ENCODE data around the gene KRT34.

The KRT34 gene

DNA sequence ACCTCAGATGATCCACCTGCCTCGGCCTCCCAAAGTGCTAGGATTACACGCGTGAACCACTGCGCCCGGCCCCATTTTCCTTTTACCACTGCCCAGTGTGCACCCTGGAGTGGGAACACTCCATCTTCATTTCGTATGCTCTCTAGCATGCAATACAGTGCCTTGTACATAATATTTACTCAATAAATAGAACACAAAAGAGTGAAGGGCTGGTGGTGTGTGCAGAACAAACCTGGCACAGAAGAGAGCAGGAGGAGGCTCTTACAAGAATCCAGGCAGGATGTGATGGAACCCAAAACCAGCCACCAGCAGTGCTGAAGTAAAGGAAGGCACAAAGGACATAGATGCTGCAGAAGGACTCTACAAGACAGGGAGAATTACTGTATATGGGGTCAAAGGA lies 35.0 kb upstream of the KRT34 start:
- TF ChIP-seq REST (IDR thresholded peaks at IDR 0.05; ENCODE audit: insufficient read depth in 1 of 2, low read depth in 2 of 2, low read length in 2 of 2): no peak
- TF ChIP-seq SIN3A (IDR thresholded peaks at IDR 0.05; ENCODE audit: borderline replicate concordance, insufficient read depth, low read length): no peak
- TF ChIP-seq FOXP2 (optimal IDR thresholded peaks at IDR 0.05; ENCODE audit: borderline replicate concordance, extremely low read depth, extremely low read length, insufficient read depth): no peak
- TF ChIP-seq TAF1 (IDR thresholded peaks at IDR 0.05; ENCODE audit: borderline replicate concordance, insufficient read depth, low read length): no peak
- TF ChIP-seq POLR2AphosphoS5 (IDR thresholded peaks at IDR 0.05; ENCODE audit: low read depth, low read length): no peak

DNA sequence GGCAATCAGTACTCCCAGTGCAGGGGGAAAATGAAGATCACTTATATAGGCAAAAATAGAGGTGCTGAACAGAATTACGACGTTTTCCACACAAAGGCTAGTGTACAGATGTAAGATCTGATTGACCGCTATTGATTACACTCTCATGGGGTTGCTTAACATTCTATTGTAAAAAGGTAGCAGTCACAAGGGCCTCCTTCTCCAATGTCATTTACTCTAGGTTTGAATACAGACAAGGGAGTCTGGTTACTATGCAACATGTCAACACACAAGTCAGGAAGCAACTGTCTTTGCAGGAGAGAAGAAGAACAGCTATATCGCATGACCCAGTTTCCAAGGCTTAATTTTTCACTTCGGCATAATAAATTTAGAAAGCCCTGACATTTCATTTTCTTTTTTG lies 34.4 kb upstream of the KRT34 start:
- TF ChIP-seq FOXP2 (optimal IDR thresholded peaks at IDR 0.05; ENCODE audit: borderline replicate concordance, extremely low read depth, extremely low read length, insufficient read depth) (no peak), REST (IDR thresholded peaks at IDR 0.05; ENCODE audit: insufficient read depth in 1 of 2, low read depth in 2 of 2, low read length in 2 of 2) (no peak), TAF1 (IDR thresholded peaks at IDR 0.05; ENCODE audit: borderline replicate concordance, insufficient read depth, low read length) (no peak), SIN3A (IDR thresholded peaks at IDR 0.05; ENCODE audit: borderline replicate concordance, insufficient read depth, low read length) (no peak)

DNA sequence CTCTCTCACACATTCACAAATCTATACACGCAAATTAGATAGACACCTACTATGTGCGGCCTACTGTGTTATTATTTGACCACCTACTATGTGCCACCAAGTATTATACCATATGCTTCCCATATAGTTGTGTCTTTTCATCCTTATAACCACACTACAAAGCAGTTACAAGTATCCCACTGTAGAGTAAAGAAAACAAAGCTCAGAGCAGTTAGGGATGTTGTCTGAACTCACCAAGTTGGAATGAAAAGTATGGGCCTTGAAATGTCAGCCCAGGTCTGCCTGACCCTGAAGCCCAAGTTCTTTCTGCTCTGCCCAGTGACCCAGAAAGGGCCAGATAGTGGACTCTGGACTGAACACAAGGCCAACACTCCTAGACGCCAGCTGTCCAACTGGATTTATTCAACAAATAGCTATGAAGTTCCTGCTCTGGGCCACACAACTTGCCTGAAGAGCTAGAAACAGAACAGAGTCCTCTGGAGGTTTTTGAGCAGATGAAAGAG lies 33.8 kb upstream of the KRT34 start:
- TF ChIP-seq SIN3A (IDR thresholded peaks at IDR 0.05; ENCODE audit: borderline replicate concordance, insufficient read depth, low read length) (no peak), TAF1 (IDR thresholded peaks at IDR 0.05; ENCODE audit: borderline replicate concordance, insufficient read depth, low read length) (no peak), REST (IDR thresholded peaks at IDR 0.05; ENCODE audit: insufficient read depth in 1 of 2, low read depth in 2 of 2, low read length in 2 of 2) (no peak), POLR2AphosphoS5 (IDR thresholded peaks at IDR 0.05; ENCODE audit: low read depth, low read length) (no peak), FOXP2 (optimal IDR thresholded peaks at IDR 0.05; ENCODE audit: borderline replicate concordance, extremely low read depth, extremely low read length, insufficient read depth) (no peak)

GRCh38 chr17:41415411-41415810 lies 33.3 kb upstream of the KRT34 start:
- no peak for TF ChIP-seq POLR2AphosphoS5 (IDR thresholded peaks at IDR 0.05; ENCODE audit: low read depth, low read length)
- no peak for TF ChIP-seq TAF1 (IDR thresholded peaks at IDR 0.05; ENCODE audit: borderline replicate concordance, insufficient read depth, low read length)
- TF ChIP-seq SIN3A (IDR thresholded peaks at IDR 0.05; ENCODE audit: borderline replicate concordance, insufficient read depth, low read length): no peak
- no peak for TF ChIP-seq FOXP2 (optimal IDR thresholded peaks at IDR 0.05; ENCODE audit: borderline replicate concordance, extremely low read depth, extremely low read length, insufficient read depth)
- TF ChIP-seq REST (IDR thresholded peaks at IDR 0.05; ENCODE audit: insufficient read depth in 1 of 2, low read depth in 2 of 2, low read length in 2 of 2): no peak

GRCh38 chr17:41413982-41414381 lies 31.9 kb upstream of the KRT34 start:
- TF ChIP-seq FOXP2 (optimal IDR thresholded peaks at IDR 0.05; ENCODE audit: borderline replicate concordance, extremely low read depth, extremely low read length, insufficient read depth): no peak
- TF ChIP-seq POLR2AphosphoS5 (IDR thresholded peaks at IDR 0.05; ENCODE audit: low read depth, low read length): no peak
- no peak for TF ChIP-seq REST (IDR thresholded peaks at IDR 0.05; ENCODE audit: insufficient read depth in 1 of 2, low read depth in 2 of 2, low read length in 2 of 2)
- TF ChIP-seq TAF1 (IDR thresholded peaks at IDR 0.05; ENCODE audit: borderline replicate concordance, insufficient read depth, low read length): no peak
- TF ChIP-seq SIN3A (IDR thresholded peaks at IDR 0.05; ENCODE audit: borderline replicate concordance, insufficient read depth, low read length): no peak
